Stimulated activated CD4-positive, alpha-beta T cell treated with anti-CD3 and anti-CD28 coated beads, TNF-alpha, amount 100 ng/mL, for 24 hours (primary cell): Measurements from ENCODE around the gene DUS1L.

Experiments
- DNase-seq, 3 experiments: peaks; one replicate each; pipeline ENCODE4 v3.0.0-alpha.2; 2020; ENCODE audit warnings: low read depth in 3 of 3

DUS1L gene

DNA sequence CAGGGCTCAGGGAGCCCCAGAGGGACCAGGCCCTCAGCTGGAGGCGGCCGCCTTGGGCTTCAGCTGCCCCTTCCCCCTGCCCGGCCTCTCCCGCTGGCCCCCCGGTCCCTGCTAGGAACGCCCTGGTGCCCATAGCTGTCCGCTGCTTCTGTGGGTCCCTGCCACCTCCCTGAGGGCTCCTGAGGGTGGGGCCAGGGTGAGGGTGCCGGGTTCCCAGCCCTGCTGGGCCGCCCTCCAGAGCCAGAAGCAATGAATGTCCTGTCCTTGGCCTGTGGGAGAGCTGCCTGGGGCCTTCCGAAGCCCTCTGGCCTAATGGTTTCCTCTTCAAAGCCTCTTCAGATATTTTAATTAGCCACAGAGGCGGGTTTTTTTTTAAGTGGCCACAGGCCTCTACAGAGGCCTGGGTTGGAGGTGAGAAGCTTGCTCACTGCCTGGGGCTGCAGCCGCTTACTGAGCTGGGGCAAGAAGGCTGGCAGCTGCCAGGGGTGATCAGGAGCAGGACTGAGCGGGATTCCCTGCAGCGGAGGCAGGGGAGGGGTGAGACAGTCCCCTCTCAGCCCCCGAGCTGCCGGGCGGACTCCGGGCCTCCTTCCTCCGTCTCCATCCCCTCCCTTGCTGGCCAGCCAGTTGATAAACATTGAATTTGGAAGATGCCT lies 52.8 kb downstream of the DUS1L start:
- DNase-seq: no peak

GRCh38 chr17:82012261-82012639 lies 53.4 kb downstream of the DUS1L start:
- DNase-seq: no peak

- no peak for DNase-seq
Observed at GRCh38 chr17:82011617-82012187, 53.9 kb downstream of the DUS1L start.

DNA sequence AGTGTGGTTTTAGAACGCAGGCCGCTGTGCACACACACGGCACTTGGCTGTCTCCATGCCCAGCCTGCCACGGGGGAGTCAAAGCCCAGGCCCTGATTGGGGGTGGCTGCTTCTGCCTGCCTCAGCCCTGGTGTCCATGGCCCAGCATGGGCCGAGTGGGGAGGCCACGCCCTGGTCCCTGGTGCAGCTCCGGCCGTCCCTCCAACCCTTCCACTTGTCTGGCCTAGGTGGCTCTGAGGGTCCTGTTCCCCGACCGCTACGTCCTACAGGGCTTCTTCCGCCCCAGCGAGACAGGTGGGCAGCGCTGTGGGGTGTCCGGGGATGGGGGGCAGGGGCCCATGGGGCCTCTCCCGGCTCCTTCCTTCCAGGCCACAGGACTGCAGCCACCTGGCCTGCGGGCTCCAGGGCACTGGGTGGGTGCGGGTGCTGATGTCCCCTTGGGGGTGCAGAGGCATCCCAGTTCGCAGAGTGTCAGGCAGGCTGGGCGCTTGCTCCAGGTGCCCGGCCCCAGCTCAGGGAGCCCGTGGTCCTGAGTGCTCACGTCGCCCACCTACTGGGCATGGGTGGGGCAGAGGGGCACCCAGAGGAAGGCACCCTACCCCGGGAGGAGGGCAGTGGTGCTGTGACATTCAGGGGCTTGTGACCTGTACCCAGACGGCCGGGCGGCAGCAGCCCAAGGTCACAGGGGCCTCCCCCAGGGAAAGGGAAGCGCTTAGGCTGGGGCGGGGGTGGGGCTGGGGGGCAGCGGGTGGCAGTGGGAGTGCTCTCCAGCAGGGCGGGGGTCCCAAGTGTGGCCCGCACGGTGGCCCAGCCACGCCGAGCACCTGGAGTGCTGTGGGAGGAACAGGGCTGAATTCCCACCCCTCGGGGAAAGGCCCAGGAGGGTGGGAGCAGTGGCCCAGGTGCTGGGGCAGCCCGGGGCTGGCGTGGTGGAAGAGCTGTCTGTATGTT lies 54.8 kb downstream of the DUS1L start:
- no peak for DNase-seq

DNA sequence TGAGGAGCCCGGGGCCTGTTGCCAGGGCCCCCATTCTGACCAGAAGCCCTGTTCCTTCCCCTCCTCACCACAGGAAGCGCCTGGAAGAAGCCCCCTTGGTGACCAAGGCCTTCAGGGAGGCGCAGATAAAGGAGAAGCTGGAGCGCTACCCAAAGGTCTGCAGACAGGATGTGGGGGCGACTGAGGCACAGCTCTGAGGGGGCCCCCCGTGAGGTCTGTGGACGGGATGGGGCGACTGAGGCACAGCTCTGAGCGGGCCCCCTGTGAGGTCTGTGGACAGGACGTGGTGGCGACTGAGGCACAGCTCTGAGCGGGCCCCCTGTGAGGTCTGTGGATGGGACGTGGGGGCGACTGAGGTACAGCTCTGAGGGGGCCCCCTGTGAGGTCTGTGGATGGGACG lies 56.2 kb downstream of the DUS1L start:
- no peak for DNase-seq

GRCh38 chr17:82008941-82009405 lies 56.6 kb downstream of the DUS1L start:
- no peak for DNase-seq

DNA sequence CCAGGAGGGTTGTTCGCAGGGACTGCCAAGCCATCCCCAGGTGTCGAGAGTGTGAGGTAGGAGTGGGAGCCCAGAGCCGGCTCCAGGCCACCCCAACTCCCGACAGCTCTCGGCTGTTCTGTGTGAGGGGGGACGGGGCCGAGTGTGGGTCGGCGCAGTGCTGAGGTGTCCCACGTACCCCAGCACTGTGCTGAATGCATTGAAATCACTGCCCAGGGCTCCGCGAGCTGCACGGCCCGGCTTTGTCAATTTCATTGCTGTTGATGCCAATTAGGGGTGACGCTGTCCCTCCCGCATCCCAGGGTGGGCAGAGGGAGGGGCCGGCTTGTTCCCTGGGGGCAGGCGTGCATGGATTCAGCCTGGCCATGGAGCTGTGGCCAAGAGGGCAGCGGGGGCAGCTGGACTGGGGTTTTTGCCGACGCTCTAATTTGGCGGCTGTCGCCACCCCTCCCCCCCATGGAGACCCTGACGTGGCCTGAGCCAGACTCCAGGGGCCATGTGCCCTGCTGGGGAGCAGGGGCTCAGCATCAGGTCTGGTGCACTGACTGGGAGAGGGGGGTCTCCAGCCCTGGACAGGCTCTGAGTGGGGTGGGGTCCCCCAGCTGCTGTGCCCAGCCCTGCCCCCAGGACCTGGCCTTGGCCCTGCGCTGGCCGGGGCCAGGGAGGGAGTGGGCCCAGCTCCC lies 57.2 kb downstream of the DUS1L start:
- DNase-seq: no peak
